H1 (cell line): ENCODE measurements around the gene HBQ1. TPM values are rescaled to one million over a fixed set of nuclear protein-coding genes. Genes with fewer than 3 reads are reported as not detected.

Source experiments
- CTCF ChIA-PET: fragments of 300-600 bp; sonication (Branson Sonifier 250); formaldehyde crosslinking; loops from one replicate; lab custom pipeline; 2021; ENCODE audit not compliant: partially characterized antibody; lab: Charles Lee
- POLR2A ChIA-PET: fragments of 300-600 bp; sonication (Branson Sonifier 250); formaldehyde crosslinking; loops from one replicate; lab custom pipeline; 2021; ENCODE audit warnings: inconsistent platforms; ENCODE audit not compliant: partially characterized antibody; lab: Charles Lee
- DNase-seq, 2 experiments: peaks; one replicate each; pipeline versions ENCODE4 v3.0.0 to v3.0.0-alpha.2; 2010 to 2022; ENCODE audit warnings: low spot score in 2 of 2, low read depth in 1 of 2, mixed read lengths in 1 of 2
- FAIRE-seq: peaks from 2 replicates; lab custom pipeline; 2011; peaks lifted over from hg19 to GRCh38; lab: Jason Lieb, UNC
- H2AFZ ChIP-seq: 2 replicates; pipeline ENCODE4 v1.8.1; 2012; ENCODE audit warnings: low read length, inconsistent platforms
- H2AK5ac ChIP-seq: 2 replicates; pipeline ENCODE4 v1.6.1; 2013; ENCODE audit warnings: low read depth, low read length
- H2BK120ac ChIP-seq: replicated peaks from 2 replicates; pipeline ENCODE3; 2013; ENCODE audit warnings: low read depth, low read length, inconsistent platforms
- H2BK12ac ChIP-seq: 2 replicates; pipeline ENCODE4 v1.6.1; 2013; ENCODE audit warnings: low read depth, low read length
- H2BK15ac ChIP-seq: 2 replicates; pipeline ENCODE4 v1.6.1; 2013; ENCODE audit warnings: low read length
- H2BK20ac ChIP-seq: 2 replicates; pipeline ENCODE4 v1.6.1; 2013; ENCODE audit warnings: low read length
- H2BK5ac ChIP-seq: 2 replicates; pipeline ENCODE4 v1.6.1; 2013; ENCODE audit warnings: low read depth, low read length
- H3K14ac ChIP-seq: 2 replicates; pipeline ENCODE4 v1.6.1; 2013; ENCODE audit warnings: inconsistent platforms; ENCODE audit not compliant: insufficient read length
- H3K18ac ChIP-seq: 2 replicates; pipeline ENCODE4 v1.6.1; 2013; ENCODE audit warnings: low read length; ENCODE audit errors: extremely low read depth
- H3K23ac ChIP-seq: 2 replicates; pipeline ENCODE4 v1.6.1; 2013; ENCODE audit warnings: inconsistent platforms; ENCODE audit not compliant: insufficient read length
- H3K23me2 ChIP-seq: 2 replicates; pipeline ENCODE4 v1.6.1; 2013; ENCODE audit warnings: low read depth, low read length
- H3K27ac ChIP-seq: 2 replicates; pipeline ENCODE4 v1.6.1; 2011; ENCODE audit warnings: low read depth, low read length, inconsistent platforms
- H3K27me3 ChIP-seq, 4 experiments: replicated peaks in 1 of 4; 1 replicate in 1 of 4; 2 replicates in 3 of 4; pipeline versions ENCODE4 v1.6.1 to v1.8.1; 2011 to 2013; ENCODE audit warnings: low read length in 3 of 4, mild to moderate bottlenecking in 3 of 4, inconsistent platforms in 2 of 4, mixed read lengths in 2 of 4, moderate library complexity in 1 of 4; ENCODE audit not compliant: control insufficient read depth in 3 of 4, insufficient read depth in 3 of 4; ENCODE audit errors: extremely low read depth in 1 of 4
- H3K36me3 ChIP-seq, 4 experiments: 2 replicates each; pipeline versions ENCODE4 v1.6.1 to v1.8.1; 2011 to 2013; ENCODE audit warnings: mild to moderate bottlenecking in 4 of 4, low read length in 3 of 4, moderate library complexity in 2 of 4, control low read depth in 1 of 4, inconsistent platforms in 1 of 4; ENCODE audit not compliant: insufficient read depth in 4 of 4, control insufficient read depth in 2 of 4
- H3K4ac ChIP-seq: replicated peaks from 2 replicates; pipeline ENCODE3; 2013; ENCODE audit warnings: low read length, low read depth, mixed read lengths, inconsistent platforms; ENCODE audit not compliant: insufficient read length
- H3K4me1 ChIP-seq, 4 experiments: replicated peaks in 1 of 4; 1 replicate in 1 of 4; 2 replicates in 3 of 4; pipeline versions ENCODE4 v1.6.1 to v1.8.1; 2011 to 2013; ENCODE audit warnings: low read length in 3 of 4, inconsistent platforms in 2 of 4, mixed read lengths in 1 of 4; ENCODE audit not compliant: insufficient read depth in 4 of 4, control insufficient read depth in 3 of 4
- H3K4me2 ChIP-seq, 2 experiments: 2 replicates each; pipeline versions ENCODE4 v1.6.1 to v1.8.1; 2011 to 2013; ENCODE audit warnings: low read depth in 2 of 2, low read length in 2 of 2, control low read depth in 1 of 2, inconsistent platforms in 1 of 2, mild to moderate bottlenecking in 1 of 2; ENCODE audit not compliant: insufficient read depth in 1 of 2
- H3K4me3 ChIP-seq, 4 experiments: fragments of 200-600, 300-600 bp in 1 of 4; sonication (generic), shearing (Covaris generic), sonication (Bioruptor Twin) in 1 of 4; 2 replicates each; pipeline versions ENCODE4 v1.5.1 to v1.8.1; 2011 to 2016; ENCODE audit warnings: low read length in 4 of 4, low read depth in 3 of 4, control low read depth in 2 of 4, inconsistent platforms in 2 of 4, mild to moderate bottlenecking in 2 of 4, mixed read lengths in 1 of 4, moderate library complexity in 1 of 4; ENCODE audit not compliant: insufficient read depth in 2 of 4; ENCODE audit errors: extremely low read depth in 1 of 4
- H3K56ac ChIP-seq: replicated peaks from 2 replicates; pipeline ENCODE3; 2013; ENCODE audit warnings: low read depth, mild to moderate bottlenecking, mixed read lengths, low read length, inconsistent platforms; ENCODE audit not compliant: insufficient read length
- H3K79me1 ChIP-seq: 2 replicates; pipeline ENCODE4 v1.6.1; 2013; ENCODE audit warnings: low read depth, low read length, control low read depth
- H3K79me2 ChIP-seq, 2 experiments: 2 replicates each; pipeline versions ENCODE4 v1.6.1 to v1.8.1; 2012 to 2013; ENCODE audit warnings: low read length in 2 of 2, mild to moderate bottlenecking in 2 of 2, inconsistent platforms in 1 of 2; ENCODE audit not compliant: insufficient read depth in 2 of 2, control insufficient read depth in 1 of 2
- H3K9ac ChIP-seq, 4 experiments: replicated peaks in 1 of 4; 1 replicate in 1 of 4; 2 replicates in 3 of 4; pipeline versions ENCODE4 v1.6.1 to v1.8.1; 2011 to 2013; ENCODE audit warnings: low read depth in 3 of 4, low read length in 3 of 4, control low read depth in 2 of 4, mild to moderate bottlenecking in 2 of 4, moderate library complexity in 2 of 4, inconsistent platforms in 1 of 4; ENCODE audit errors: extremely low read depth in 1 of 4
- H3K9me3 ChIP-seq, 2 experiments: 2 replicates each; pipeline versions ENCODE4 v1.6.1 to v1.8.1; 2012 to 2013; ENCODE audit warnings: mild to moderate bottlenecking in 2 of 2, moderate library complexity in 2 of 2, control low read depth in 1 of 2, inconsistent platforms in 1 of 2, low read depth in 1 of 2, low read length in 1 of 2, mixed read lengths in 1 of 2; ENCODE audit not compliant: insufficient read depth in 2 of 2
- H4K20me1 ChIP-seq, 2 experiments: replicated peaks in 1 of 2; 2 replicates each; pipeline versions ENCODE3 to v1.8.1; 2011 to 2013; ENCODE audit warnings: inconsistent platforms in 2 of 2, low read length in 2 of 2, mild to moderate bottlenecking in 1 of 2; ENCODE audit not compliant: insufficient read depth in 2 of 2, control insufficient read depth in 1 of 2
- H4K5ac ChIP-seq: 2 replicates; pipeline ENCODE4 v1.6.1; 2013; ENCODE audit warnings: low read length, low read depth, mixed read lengths, inconsistent platforms; ENCODE audit not compliant: insufficient read length
- H4K8ac ChIP-seq: 2 replicates; pipeline ENCODE4 v1.8.0; 2013; ENCODE audit warnings: mild to moderate bottlenecking, moderate library complexity, low read length, inconsistent platforms; ENCODE audit not compliant: insufficient read depth; ENCODE audit errors: extremely low read depth
- H4K91ac ChIP-seq: replicated peaks from 2 replicates; pipeline ENCODE3; 2013; ENCODE audit warnings: low read length, mixed read lengths, inconsistent platforms; ENCODE audit not compliant: insufficient read length
- CTCF ChIP-seq, 3 experiments: IDR thresholded peaks; 1 replicate in 2 of 3; 2 replicates in 1 of 3; pipeline versions ENCODE4 v1.5.1 to v1.6.1; 2011; ENCODE audit warnings: low read length in 3 of 3, mild to moderate bottlenecking in 3 of 3, inconsistent platforms in 2 of 3, low read depth in 1 of 3, moderate library complexity in 1 of 3; ENCODE audit not compliant: insufficient read depth in 1 of 3; ENCODE audit errors: control extremely low read depth in 1 of 3
- EZH2 ChIP-seq: fragments of 200-600 bp; sonication (generic); IDR thresholded peaks from 2 replicates; pipeline ENCODE4 v1.7.1; 2012; ENCODE audit warnings: low read depth, mild to moderate bottlenecking, moderate library complexity, low read length, inconsistent platforms; ENCODE audit not compliant: severe bottlenecking
- RNF2 ChIP-seq: fragments of 200-900, 300-1000 bp; sonication (generic); IDR thresholded peaks from 2 replicates; pipeline ENCODE4 v1.7.1; 2016; ENCODE audit warnings: borderline replicate concordance, low read depth, mild to moderate bottlenecking, antibody characterized with exemption, low read length; ENCODE audit not compliant: poor library complexity, severe bottlenecking; ENCODE audit errors: missing control alignments
- SP1 ChIP-seq: IDR thresholded peaks from 2 replicates; pipeline ENCODE4 v1.6.1; 2011; ENCODE audit warnings: low read depth, low read length
- SP2 ChIP-seq: IDR thresholded peaks from 2 replicates; pipeline ENCODE4 v1.6.1; 2012; ENCODE audit warnings: mild to moderate bottlenecking, low read length, inconsistent platforms
- TBP ChIP-seq: IDR thresholded peaks from 2 replicates; pipeline ENCODE4 v1.6.1; 2011; ENCODE audit warnings: low read depth, low read length, improper control_type of control experiment
- TEAD4 ChIP-seq: IDR thresholded peaks from 2 replicates; pipeline ENCODE4 v1.6.1; 2012; ENCODE audit warnings: low read depth, low read length, inconsistent platforms, mixed read lengths
- USF2 ChIP-seq: IDR thresholded peaks from 2 replicates; pipeline ENCODE4 v1.6.1; 2011; ENCODE audit warnings: low read length, improper control_type of control experiment
- WGBS, 2 experiments: shearing (Covaris generic) in 1 of 2; methylation state at CpG; one replicate each; pipeline versions ENCODE4 v1.1.6 to v1.1.7; 2013 to 2015; ENCODE audit warnings: low lambda C conversion rate in 2 of 2, mixed read lengths in 2 of 2, inconsistent platforms in 1 of 2, low coverage in 1 of 2, missing lambda C conversion rate in 1 of 2; ENCODE audit not compliant: insufficient replicate concordance in 2 of 2, insufficient coverage in 1 of 2, insufficient read length in 1 of 2; ENCODE audit errors: extremely low coverage in 1 of 2, missing lambda C conversion rate in 1 of 2; 5-methylcytosine and 5-hydroxymethylcytosine counted together
- polyA plus RNA-seq, 7 experiments: library from polyadenylated mRNA; depleted of rRNA in 3 of 7; stranded (reverse) in 5 of 7; unstranded in 2 of 7; fragments of >200 nt in 5 of 7; fragments of 200-250 nt in 2 of 7; gene quantifications; 1 replicate in 5 of 7; 2 replicates in 1 of 7; 4 replicates in 1 of 7; pipeline versions ENCODE4 v1.2.1 to v1.2.3, GENCODE V29; 2011 to 2013; ENCODE audit warnings: missing spikeins in 2 of 7, mixed read lengths in 2 of 7
- total RNA-seq: library from RNA; stranded (reverse); fragmentation: NEBNext Ultra II Directional; extraction: Animal tissue kit (Norgen Biotek cat#: 25700); gene quantifications from 2 replicates; pipeline ENCODE4 v1.2.1, GENCODE V29; 2021

HBQ1 gene
- total and polyA plus RNA-seq, 2 of the 8 experiments (the other 6 are each of a cell fraction or from before 2014, with no cell fraction given): 2.9 to 17.1 TPM

GRCh38 chr16:132120-132519 is 48.1 kb upstream of the HBQ1 start:
- POLR2A ChIA-PET: interaction anchor here (0.8 to 1.7 kb wide), 2 partner anchors 11 to 15 kb away, joined by 3 to 4 read pairs; no protein-coding TSS in a partner anchor
- no peak for DNase-seq
- Histone ChIP-seq H3K4me1 (no peaks in the 10 kb centered on the region), H3K56ac (no peak overlapping the region), H3K4ac (no peak overlapping the region), H4K20me1 (no peaks in the 10 kb centered on the region), H2BK120ac (no peak overlapping the region), H3K23me2 (no peaks in the 10 kb centered on the region), H3K79me2 (peaks cover 0 to 23% of the 10 kb centered on the region in 2 experiments; a peak in 2 of 4 replicates), H4K91ac (no peak overlapping the region), H3K23ac (no peak overlapping the region), H3K9ac (no peak overlapping the region), H3K36me3 (no peaks in the 10 kb centered on the region; a peak in 2 of 8 replicates), H3K14ac (no peak overlapping the region), H3K79me1 (peaks cover under 1% of the 10 kb centered on the region), H2AFZ (no peak overlapping the region), H3K9me3 (no peaks in the 10 kb centered on the region), H2BK12ac (no peak overlapping the region), H3K4me3 (no peak overlapping the region), H4K5ac (no peak overlapping the region), H2AK5ac (no peak overlapping the region), H3K18ac (no peak overlapping the region), H3K4me2 (no peak overlapping the region), H4K8ac (no peak overlapping the region), H3K27ac (no peak overlapping the region), H2BK5ac (no peak overlapping the region), H3K27me3 (no peaks in the 10 kb centered on the region), H2BK20ac (no peak overlapping the region), H2BK15ac (no peak overlapping the region)
- CTCF ChIA-PET: interaction anchor here (1.9 to 3.5 kb wide), 4 partner anchors 15 to 66 kb away, joined by 4 to 17 read pairs (median 12); no protein-coding TSS in a partner anchor
- 92% methylated on average over 7 of the region's 7 CpGs; no CpG with 5 or more reads in 1 of the 2 experiments for whole genome bisulfite sequencing, 2 experiments
- no peak for FAIRE-seq
- no peak for TF ChIP-seq TEAD4
- TF ChIP-seq TBP: no peak
- TF ChIP-seq CTCF (IDR thresholded peaks at IDR 0.05; ENCODE audit: control extremely low read depth in 1 of 3, insufficient read depth in 1 of 3, low read depth in 1 of 3, low read length in 3 of 3): no peak
- no peak for TF ChIP-seq SP1
- no peak for TF ChIP-seq RNF2
- TF ChIP-seq SP2: no peak
- no peak for TF ChIP-seq EZH2
- no peak for TF ChIP-seq USF2
